Lower leg skin (tissue), 3 donors: ENCODE measurements around the gene KLHDC10.
"Not testable (repeated sequence)": the region's sequence is repeated elsewhere in the genome, so short reads cannot be mapped to it uniquely, and the experiment has no call there.

Source experiments
- CTCF ChIP-seq, 3 donors: fragments of 450-650 bp; IDR thresholded peaks; one replicate each; pipeline ENCODE4 v1.5.1; 2016; ENCODE audit warnings: antibody characterized with exemption in 3 of 3, mild to moderate bottlenecking in 3 of 3, moderate library complexity in 2 of 3
- POLR2A ChIP-seq, 2 donors: fragments of 450-650 bp; IDR thresholded peaks; one replicate each; pipeline ENCODE4 v1.6.1; 2016 to 2017; ENCODE audit warnings: antibody characterized with exemption in 2 of 2, mild to moderate bottlenecking in 1 of 2, moderate library complexity in 1 of 2

DNA sequence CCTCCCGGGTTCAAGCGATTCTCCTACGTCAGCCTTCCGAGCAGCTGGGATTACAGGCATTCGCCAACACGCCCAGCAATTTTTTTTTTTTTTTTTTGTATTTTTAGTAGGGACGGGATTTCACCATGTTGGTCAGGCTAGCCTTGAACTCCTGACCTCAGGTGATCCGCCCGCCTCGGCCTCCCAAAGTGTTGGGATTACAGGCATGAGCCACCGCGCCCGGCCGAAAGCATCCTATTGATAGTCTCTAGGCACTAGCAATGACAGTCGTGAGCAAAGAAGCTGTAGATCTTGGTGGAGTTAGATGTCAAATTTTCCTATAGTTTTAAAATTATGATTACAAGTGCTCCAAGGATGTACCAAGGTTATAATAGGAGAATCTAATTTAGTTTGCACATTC, 18.1 kb upstream of the KLHDC10 start:
- TF ChIP-seq CTCF, POLR2A (IDR thresholded peaks at IDR 0.05): not testable (repeated sequence)
